HG03108 (cell line): ENCODE measurements around the gene TSPAN10.

Source experiments
- ATAC-seq: cut with Tn5 transposase; IDR thresholded peaks from one replicate; pipeline ENCODE4 v1.9.1; 2021; ENCODE audit warnings: moderate library complexity; ENCODE audit not compliant: unreplicated experiment

TSPAN10 gene

GRCh38 chr17:81685108-81685507 is 48.1 kb downstream of the TSPAN10 start:
- ATAC-seq: no peak

GRCh38 chr17:81686614-81687013 is 49.6 kb downstream of the TSPAN10 start:
- ATAC-seq: no peak

DNA sequence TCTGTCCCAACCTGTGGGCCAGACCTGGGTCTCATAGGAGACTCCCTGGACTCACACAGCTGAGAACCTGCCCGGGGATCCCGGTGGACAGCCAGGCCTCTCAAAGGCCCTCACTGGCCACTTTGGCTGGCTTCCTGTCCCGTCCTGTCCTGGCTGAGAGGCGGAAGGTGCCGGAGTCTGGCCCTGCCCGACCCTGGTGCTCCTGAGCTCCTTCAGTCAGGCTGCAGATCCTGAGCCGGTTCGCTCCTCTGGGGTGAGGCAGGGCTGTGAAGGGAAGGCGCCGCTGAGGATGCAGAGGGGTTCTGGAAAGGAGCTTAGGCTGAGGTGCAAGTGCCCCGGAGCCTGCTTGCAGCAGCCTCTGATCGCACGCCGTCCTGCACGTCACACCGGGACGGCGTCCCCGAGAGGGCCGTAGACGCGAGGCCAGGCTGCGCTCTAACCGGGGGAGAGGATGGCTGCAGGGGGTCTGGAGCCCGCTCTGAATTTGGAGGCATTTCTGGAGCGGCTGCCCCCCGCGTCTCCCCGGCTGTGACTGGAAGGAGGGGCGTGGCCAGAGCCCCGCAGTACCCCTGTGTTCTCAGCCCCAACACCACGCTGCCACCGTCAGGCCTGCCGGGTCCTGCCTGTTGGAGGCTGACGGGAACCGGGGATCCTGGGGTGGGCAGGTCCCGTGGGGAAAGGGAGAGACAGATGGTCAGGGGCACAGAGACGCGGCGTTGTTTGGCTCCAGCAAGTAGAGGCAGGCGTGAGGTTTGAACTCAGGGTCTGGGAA is 51.0 kb downstream of the TSPAN10 start:
- ATAC-seq: no peak

DNA sequence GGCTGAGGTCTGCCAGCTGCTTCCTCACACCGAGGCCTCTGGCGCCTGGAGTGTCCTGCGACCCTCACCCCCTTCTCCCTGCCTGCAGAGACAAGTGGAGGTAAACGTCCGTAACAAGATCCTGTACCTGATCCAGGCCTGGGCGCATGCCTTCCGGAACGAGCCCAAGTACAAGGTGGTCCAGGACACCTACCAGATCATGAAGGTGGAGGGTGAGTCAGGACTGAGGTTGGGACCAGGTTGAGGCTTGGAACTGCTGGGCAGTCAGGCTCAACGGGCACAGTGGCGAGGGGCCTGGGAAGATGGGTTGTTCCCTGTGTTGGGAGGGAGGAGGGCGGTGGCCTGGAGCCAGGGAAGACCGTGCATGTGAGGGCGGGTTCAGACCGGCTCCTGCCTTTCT is 51.6 kb downstream of the TSPAN10 start:
- no peak for ATAC-seq

DNA sequence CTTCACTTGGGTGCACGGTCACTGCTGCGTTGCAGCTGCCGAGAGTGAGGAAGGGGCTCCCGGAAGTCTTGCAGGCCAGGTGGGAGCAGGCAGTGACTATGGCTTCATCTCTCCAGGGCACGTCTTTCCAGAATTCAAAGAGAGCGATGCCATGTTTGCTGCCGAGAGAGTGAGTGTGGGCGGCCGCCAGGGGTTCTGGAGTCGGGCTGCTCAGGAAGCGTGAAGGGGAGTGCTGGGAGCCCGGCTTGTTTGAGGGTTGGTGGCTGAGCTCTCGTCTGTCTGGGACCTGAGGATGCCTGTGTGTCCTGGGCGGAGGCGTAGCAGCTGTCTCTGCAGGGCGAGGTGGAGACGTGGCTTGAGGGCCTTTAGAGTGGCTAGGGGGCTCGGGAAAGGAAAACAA is 53.1 kb downstream of the TSPAN10 start:
- no peak for ATAC-seq

DNA sequence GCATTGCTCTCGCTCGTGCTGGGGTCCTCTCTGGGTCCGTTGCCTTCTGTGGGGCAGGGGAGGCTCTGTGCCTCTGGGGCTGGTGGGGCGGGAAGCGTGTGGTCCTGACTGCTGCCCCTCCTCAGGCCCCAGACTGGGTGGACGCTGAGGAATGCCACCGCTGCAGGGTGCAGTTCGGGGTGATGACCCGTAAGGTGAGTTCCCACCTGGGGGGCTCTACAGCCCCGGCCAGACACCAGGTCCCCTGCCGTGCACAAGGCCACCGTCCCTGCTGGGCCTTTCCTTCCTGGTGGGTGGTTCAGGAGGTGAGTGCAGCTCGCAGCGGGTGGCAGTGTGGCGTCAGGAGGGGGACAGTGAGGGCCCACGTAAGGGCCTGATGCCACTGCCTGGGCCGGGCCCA is 53.6 kb downstream of the TSPAN10 start:
- ATAC-seq: no peak

- ATAC-seq: no peak
These were observed 54.2 kb downstream of the TSPAN10 start for GRCh38 chr17:81691196-81691595.

DNA sequence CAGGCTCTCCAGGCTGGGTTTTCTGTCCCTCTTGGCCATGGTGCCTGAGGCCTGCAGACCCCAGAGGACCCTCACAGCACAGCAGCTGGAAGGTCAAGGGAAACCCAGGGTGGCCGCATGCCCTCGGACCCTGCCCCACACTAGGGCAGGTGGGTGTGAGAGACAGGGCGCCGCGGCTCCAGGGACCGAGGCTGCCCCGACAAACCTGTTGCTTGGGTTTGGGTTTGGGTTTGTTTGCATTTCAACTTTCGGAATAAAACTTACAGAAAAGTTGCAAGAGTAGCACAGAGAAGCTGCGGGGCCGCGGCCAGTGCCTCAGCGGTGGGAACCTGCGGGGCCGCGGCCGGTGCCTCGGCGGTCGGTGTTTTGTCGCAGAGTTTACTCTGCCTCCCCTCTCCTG is 54.6 kb downstream of the TSPAN10 start:
- ATAC-seq: no peak

GRCh38 chr17:81693509-81694210 is 56.7 kb downstream of the TSPAN10 start:
- ATAC-seq: no peak

DNA sequence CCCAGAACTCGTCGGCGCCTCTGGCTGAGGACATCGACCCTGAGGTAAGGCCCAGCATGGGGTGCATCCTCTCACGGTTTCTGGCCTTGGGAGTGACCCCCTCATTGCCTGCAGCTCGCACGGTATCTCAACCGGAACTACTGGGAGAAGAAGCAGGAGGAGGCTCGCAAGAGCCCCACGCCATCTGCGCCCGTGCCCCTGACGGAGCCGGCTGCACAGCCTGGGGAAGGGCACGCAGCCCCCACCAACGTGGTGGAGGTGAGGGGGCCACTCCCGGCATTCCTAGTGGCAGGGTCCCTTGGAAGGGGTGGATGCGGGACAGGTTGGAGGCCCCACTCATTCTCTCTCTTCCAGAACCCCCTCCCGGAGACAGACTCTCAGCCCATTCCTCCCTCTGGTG is 57.8 kb downstream of the TSPAN10 start:
- no peak for ATAC-seq

DNA sequence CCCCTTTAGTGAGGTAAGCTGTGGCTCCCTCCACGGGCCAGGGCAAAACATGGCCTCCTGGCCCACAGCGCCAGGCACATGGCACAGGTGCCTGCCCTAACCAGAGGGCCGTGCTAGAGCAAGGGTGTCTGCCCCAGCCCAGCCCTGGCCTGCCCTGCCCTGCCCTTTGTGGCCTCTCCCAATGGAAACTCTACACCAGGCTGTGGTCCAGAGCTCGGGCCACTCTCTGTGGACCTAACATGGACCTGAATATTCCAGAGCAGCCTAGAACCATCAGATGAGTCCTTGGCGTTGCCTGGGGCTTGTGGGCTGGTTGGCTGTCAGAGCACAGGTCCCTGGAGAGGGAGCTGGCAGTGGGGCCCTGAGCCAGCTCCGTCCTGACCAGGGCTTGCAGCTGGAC is 58.2 kb downstream of the TSPAN10 start:
- ATAC-seq: no peak

GRCh38 chr17:81695801-81696200 is 58.8 kb downstream of the TSPAN10 start:
- ATAC-seq: no peak

DNA sequence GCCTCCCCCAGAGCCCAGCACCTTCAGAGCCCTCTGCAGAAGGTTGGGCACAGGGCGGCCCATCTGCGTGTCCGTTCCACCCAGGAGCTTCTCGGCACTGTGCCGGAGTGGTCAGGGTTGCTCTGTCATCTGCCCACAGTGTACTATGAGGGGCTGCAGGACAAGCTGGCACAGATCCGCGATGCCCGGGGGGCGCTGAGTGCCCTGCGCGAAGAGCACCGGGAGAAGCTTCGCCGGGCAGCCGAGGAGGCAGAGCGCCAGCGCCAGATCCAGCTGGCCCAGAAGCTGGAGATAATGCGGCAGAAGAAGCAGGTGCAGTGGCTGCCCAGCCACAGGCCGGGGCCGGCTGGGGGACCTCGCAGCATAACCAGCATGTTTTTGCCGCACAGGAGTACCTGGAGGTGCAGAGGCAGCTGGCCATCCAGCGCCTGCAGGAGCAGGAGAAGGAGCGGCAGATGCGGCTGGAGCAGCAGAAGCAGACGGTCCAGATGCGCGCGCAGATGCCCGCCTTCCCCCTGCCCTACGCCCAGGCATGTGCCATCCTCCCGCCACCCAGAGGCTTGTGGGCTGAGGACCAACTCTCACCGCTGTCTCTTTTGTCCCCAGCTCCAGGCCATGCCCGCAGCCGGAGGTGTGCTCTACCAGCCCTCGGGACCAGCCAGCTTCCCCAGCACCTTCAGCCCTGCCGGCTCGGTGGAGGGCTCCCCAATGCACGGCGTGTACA is 59.4 kb downstream of the TSPAN10 start:
- no peak for ATAC-seq

DNA sequence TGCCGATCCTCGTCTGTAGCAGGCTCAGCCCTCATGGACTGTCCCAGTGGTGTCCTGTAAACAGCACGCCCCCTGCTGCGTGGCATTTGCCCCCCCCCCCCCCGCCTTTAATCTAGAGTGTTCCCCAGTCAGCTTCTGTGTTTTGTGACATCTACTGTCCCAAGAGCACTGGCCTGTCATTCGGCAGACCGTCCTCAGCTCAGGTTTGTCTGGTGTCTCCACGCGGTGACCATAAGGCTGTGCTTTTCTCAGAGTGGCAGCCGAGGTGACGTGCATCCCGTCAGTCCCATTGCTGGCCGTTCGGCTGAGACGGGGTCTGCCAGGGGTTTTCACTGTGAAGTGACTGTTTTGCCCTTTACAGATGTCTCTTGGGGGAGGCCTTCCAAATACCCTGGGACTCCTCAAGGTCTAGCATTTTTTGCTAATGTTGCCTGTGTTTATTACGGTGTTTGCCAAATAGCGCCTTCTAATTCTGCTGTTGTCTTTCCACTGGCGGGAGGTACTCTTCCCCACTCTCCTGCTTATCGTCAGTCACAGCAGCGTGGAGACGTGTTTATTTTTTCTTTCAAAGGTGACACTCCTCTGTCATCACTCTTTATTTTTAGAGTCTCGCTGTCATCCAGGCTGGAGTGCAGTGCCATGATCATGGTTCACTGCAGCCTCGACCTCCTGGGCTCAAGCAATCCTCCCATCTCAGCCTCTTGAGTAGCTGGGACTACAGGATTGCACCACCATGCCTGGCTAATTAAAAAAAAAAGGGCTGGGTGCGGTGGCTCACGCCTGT is 60.5 kb downstream of the TSPAN10 start:
- no peak for ATAC-seq
